Measurements from ENCODE around the gene ST6GALNAC6. TPM values are rescaled to one million over a fixed set of nuclear protein-coding genes. Genes with fewer than 3 reads are reported as not detected.

ST6GALNAC6 gene
- polyA plus RNA-seq, 3 donors: 8.2 to 14.4 (median 12.0) TPM

DNA sequence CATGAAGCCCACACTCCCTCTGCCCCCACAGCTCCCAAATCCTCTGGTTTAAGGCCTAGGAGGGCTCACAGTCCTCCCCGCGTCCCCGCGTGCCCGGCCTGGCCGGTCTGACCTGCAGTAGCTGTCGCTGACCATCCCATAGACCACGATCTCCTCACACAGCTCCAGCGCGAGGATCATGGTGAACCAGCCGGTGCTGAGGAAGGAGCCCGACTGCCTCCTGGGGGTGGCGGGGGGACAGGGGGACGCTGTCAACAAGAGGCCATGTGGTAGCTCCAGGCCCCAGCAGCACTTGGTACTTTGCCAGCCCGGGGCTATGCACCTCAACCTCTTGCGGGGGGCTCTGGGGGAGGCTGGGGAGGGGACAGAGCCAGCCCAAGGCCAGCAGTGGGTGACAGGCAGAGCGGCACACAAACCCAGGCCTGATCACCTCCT lies 10.5 kb upstream of the ST6GALNAC6 start:
- H3K9me3 Mint-ChIP-seq: peaks cover 0 to 1% (median 0%) of the 10 kb centered on the region in 7 donors
- peak overlapping the region in 1 of 7 donors; percentile 65 for H3K27ac Mint-ChIP-seq
- H3K79me2 ChIP-seq (ENCODE audit: insufficient read depth, low read length): no peaks in the 10 kb centered on the region
- WGBS (ENCODE audit: insufficient coverage): 91% methylated on average over 13 of the region's 17 CpGs
- H3K36me3 ChIP-seq (replicated peaks in 1 of 2; ENCODE audit: control insufficient read depth in 1 of 2, insufficient read depth in 2 of 2, low read length in 2 of 2): peaks cover 12 to 38% of the 10 kb centered on the region in 2 donors
- H3K4me1 Mint-ChIP-seq: peaks cover 31% of the 10 kb centered on the region
- intact Hi-C loops (cut with micrococcal nuclease): no loop called here
- no peak overlapping the region for H2AFZ ChIP-seq (ENCODE audit: insufficient read depth, low read depth, low read length, poor library complexity, severe bottlenecking)
- H3K4me1 ChIP-seq (ENCODE audit: control insufficient read depth in 1 of 2, insufficient read depth in 2 of 2, low read length in 2 of 2): peaks cover 25 to 27% of the 10 kb centered on the region in 2 donors
- H3K4me3 Mint-ChIP-seq: peak overlapping the region in 1 of 2 donors; percentile 27
- H4K20me1 ChIP-seq (ENCODE audit: insufficient read depth, low read length): no peaks in the 10 kb centered on the region
- TF ChIP-seq, protein P1, sequence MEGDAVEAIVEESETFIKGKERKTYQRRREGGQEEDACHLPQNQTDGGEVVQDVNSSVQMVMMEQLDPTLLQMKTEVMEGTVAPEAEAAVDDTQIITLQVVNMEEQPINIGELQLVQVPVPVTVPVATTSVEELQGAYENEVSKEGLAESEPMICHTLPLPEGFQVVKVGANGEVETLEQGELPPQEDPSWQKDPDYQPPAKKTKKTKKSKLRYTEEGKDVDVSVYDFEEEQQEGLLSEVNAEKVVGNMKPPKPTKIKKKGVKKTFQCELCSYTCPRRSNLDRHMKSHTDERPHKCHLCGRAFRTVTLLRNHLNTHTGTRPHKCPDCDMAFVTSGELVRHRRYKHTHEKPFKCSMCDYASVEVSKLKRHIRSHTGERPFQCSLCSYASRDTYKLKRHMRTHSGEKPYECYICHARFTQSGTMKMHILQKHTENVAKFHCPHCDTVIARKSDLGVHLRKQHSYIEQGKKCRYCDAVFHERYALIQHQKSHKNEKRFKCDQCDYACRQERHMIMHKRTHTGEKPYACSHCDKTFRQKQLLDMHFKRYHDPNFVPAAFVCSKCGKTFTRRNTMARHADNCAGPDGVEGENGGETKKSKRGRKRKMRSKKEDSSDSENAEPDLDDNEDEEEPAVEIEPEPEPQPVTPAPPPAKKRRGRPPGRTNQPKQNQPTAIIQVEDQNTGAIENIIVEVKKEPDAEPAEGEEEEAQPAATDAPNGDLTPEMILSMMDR (IDR thresholded peaks at IDR 0.05): no peak
- H3K27me3 Mint-ChIP-seq (ENCODE audit: low read depth in 3 of 3): peaks cover 0 to 3% (median 0%) of the 10 kb centered on the region in 3 donors
- H3K4me3 ChIP-seq (replicated peaks in 1 of 3; ENCODE audit: low read depth in 2 of 3, low read length in 3 of 3): no peak overlapping the region
- no peaks in the 10 kb centered on the region for H3K27me3 ChIP-seq (ENCODE audit: control insufficient read depth in 2 of 2, insufficient read depth in 2 of 2, low read length in 2 of 2)
- H3K9me3 ChIP-seq (replicated peaks in 1 of 2; ENCODE audit: control insufficient read depth in 1 of 2, insufficient read depth in 1 of 2, low read length in 2 of 2): no peaks in the 10 kb centered on the region
- no peak overlapping the region for H3K27ac ChIP-seq (ENCODE audit: low read depth in 1 of 2, low read length in 2 of 2)
- peaks cover 35% of the 10 kb centered on the region in 2 donors for H3K36me3 Mint-ChIP-seq
- H3K9ac ChIP-seq (ENCODE audit: insufficient read depth, low read length, poor library complexity, severe bottlenecking): no peak overlapping the region
- DNase-seq: peak in 1 of 3 donors; percentile 3
- no peak overlapping the region for H3K4me2 ChIP-seq (replicated peaks; ENCODE audit: extremely low read depth, low read length, poor library complexity, severe bottlenecking)

- H3K79me2 ChIP-seq (ENCODE audit: insufficient read depth, low read length): no peaks in the 10 kb centered on the region
- Mint-ChIP-seq H3K4me1 (peaks cover 41% of the 10 kb centered on the region), H3K27ac (peak overlapping the region in 1 of 7 donors; percentile 22), H3K36me3 (peaks cover 28 to 32% of the 10 kb centered on the region in 2 donors), H3K9me3 (peaks cover 0 to 1% (median 0%) of the 10 kb centered on the region in 7 donors), H3K4me3 (no peak overlapping the region), H3K27me3 (ENCODE audit: low read depth in 3 of 3) (no peaks in the 10 kb centered on the region)
- no peaks in the 10 kb centered on the region for H4K20me1 ChIP-seq (ENCODE audit: insufficient read depth, low read length)
- no peak overlapping the region for H2AFZ ChIP-seq (ENCODE audit: insufficient read depth, low read depth, low read length, poor library complexity, severe bottlenecking)
- H3K9me3 ChIP-seq (replicated peaks in 1 of 2; ENCODE audit: control insufficient read depth in 1 of 2, insufficient read depth in 1 of 2, low read length in 2 of 2): no peaks in the 10 kb centered on the region
- DNase-seq: peak in 1 of 3 donors; percentile 3
- H3K36me3 ChIP-seq (replicated peaks in 1 of 2; ENCODE audit: control insufficient read depth in 1 of 2, insufficient read depth in 2 of 2, low read length in 2 of 2): peaks cover 12 to 38% of the 10 kb centered on the region in 2 donors
- 97% methylated on average over 10 of the region's 10 CpGs for WGBS (ENCODE audit: insufficient coverage)
- H3K9ac ChIP-seq (ENCODE audit: insufficient read depth, low read length, poor library complexity, severe bottlenecking): no peak overlapping the region
- peaks cover 37 to 39% of the 10 kb centered on the region in 2 donors for H3K4me1 ChIP-seq (ENCODE audit: control insufficient read depth in 1 of 2, insufficient read depth in 2 of 2, low read length in 2 of 2)
- H3K4me3 ChIP-seq (replicated peaks in 1 of 3; ENCODE audit: low read depth in 2 of 3, low read length in 3 of 3): no peak overlapping the region
- H3K4me2 ChIP-seq (replicated peaks; ENCODE audit: extremely low read depth, low read length, poor library complexity, severe bottlenecking): no peak overlapping the region
- H3K27ac ChIP-seq (ENCODE audit: low read depth in 1 of 2, low read length in 2 of 2): no peak overlapping the region
- TF ChIP-seq, protein P1 (IDR thresholded peaks at IDR 0.05): no peak
- intact Hi-C loops (cut with micrococcal nuclease): no loop called here
- H3K27me3 ChIP-seq (ENCODE audit: control insufficient read depth in 2 of 2, insufficient read depth in 2 of 2, low read length in 2 of 2): no peaks in the 10 kb centered on the region
Measured at GRCh38 chr9:127908660-127908926, 9.2 kb upstream of the ST6GALNAC6 start.
